CD4-positive, alpha-beta T cell treated with Interleukin-4 for 4 hours (primary cell): ENCODE results near the gene AFF3.

ENCODE experiments used
- DNase-seq: peaks from one replicate; pipeline ENCODE4 v3.0.0-alpha.2; 2020

Gene AFF3

DNA sequence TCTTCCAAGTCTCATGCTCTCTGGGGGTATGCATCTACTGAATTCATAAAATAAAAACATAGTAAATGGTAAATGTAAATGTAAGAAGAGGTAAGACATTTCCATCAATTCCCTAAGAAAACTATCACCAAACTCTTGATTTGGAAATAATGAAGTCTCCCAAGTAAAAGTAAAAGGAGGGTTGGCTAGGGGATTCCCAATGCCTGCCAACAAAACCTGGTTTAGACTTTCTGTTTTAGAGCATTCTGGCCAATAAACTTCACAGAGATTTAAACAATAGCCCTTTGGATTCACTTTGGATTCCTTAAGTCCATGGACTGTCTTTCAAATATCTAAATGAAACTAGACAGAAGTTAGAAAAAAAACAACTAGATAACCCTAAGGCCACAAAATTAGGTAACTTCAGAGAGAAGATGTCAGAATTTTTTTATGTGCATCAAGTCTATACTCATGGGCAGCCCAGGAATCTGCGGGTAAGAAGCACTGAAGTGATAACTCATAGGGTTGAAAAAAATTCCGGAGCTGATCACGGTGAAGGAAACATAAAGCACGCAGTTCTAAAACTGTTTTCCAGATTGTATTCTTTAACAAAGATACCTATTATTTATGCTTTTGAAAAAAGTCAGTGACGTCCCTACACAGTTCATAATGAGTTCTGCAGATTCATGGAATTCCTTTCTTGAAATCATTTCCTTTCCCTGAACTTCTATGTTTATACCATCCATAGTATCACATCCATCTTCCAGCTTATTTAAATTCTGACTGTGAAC, 263.6 kb downstream of the AFF3 start:
- no peak for DNase-seq

DNA sequence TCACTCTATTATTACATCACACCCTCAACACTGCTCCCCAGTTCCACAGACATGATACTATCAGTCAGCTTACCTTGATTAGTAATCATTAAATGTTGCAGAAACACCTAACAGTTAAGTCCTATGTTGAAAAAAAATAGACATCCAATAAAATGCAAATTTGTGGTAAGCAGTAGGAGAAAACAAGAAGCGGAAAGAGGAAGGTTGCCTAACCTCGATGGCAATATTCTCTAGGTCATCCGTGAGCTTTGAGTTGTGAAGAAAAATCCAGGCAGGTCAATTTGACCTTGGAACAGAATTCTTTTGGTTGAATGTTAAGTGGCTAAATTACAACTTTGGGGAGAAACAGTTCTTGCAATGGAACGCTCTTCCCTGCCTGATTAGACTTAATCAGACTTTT, 264.4 kb downstream of the AFF3 start:
- no peak for DNase-seq

DNA sequence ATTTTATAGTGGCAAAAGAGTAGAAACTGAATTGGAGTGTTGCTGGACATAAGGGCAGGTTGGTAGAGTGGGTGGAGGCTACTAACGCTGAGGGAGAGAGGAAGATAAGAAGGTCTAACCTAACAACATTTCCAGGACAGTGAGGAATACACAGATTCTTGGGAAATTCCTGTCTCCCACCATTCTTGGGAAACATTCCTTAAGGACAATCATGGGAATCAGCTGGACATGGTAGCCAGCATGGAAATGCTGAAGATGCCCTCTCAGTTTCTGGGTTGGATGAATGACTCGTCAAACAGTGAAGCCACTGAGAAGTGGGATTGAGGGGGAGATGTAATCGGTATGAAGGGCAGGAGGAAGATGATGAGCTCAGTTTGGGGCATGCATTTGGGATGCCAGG, 265.4 kb downstream of the AFF3 start:
- DNase-seq = no peak

DNA sequence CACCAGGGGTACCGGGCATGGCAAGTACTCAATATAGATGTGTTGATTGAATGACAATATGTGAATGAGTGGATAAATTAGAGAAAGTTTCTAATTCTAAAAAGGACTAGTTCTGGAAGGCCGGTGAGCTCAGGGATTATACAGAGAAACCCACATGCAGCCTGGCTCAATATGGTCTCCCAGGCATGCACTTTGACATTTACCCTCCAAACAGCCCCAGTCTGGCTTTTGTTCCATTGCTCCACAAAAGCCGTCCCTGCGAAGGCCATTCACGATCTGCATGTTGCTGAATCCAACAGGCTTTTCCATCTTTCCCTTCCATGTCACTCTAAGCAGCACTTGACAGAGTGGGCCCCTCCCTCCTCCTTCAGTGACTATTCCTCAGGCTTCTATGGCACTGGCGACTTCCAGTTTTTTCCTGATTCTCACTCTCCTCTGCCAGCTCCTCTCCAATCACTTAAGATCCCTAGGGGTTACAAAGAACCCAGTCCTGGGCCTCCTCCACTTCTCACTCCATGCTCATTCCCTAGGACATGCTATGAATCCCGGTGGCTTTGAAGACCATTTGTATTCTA, 266.7 kb downstream of the AFF3 start:
- no peak for DNase-seq

DNA sequence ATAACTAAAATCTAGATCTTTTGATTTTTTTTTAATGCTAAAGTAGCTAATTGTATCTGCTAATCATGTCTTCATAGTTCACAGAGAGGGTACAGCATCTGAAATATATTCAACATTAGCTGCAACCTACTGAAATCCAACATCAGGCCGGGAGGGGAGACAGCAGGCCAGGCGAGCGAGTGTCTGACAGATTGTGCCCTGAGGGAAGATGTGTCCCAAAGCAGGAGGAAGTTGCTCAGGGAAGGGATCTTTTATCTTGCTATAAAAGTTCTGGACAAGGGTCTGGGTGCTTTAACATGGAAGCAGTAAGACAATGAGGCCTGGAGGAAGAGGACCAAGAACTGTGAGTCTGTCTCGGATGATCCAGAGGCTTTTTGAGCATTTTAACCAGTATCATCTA, 274.1 kb downstream of the AFF3 start:
- DNase-seq = no peak

DNA sequence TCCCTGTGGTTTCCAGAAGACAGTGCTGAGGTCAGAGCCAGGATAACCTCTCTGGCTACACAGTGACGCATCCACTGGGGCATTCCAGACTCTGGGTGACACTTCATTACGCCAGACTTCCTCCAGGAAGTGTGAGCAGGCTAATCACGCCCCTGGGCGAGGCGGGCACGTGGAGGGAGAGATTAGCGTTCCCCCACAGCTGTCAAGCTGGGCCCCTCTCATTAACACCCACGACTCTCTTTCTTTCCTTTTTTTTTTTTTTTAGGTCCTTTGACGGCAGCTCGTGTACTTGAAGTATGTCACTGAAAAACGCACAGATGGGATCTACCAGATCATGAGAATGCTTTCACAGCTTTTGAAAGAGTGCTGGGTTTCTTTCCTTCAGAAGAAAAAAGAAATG, 274.6 kb downstream of the AFF3 start:
- no peak for DNase-seq

DNA sequence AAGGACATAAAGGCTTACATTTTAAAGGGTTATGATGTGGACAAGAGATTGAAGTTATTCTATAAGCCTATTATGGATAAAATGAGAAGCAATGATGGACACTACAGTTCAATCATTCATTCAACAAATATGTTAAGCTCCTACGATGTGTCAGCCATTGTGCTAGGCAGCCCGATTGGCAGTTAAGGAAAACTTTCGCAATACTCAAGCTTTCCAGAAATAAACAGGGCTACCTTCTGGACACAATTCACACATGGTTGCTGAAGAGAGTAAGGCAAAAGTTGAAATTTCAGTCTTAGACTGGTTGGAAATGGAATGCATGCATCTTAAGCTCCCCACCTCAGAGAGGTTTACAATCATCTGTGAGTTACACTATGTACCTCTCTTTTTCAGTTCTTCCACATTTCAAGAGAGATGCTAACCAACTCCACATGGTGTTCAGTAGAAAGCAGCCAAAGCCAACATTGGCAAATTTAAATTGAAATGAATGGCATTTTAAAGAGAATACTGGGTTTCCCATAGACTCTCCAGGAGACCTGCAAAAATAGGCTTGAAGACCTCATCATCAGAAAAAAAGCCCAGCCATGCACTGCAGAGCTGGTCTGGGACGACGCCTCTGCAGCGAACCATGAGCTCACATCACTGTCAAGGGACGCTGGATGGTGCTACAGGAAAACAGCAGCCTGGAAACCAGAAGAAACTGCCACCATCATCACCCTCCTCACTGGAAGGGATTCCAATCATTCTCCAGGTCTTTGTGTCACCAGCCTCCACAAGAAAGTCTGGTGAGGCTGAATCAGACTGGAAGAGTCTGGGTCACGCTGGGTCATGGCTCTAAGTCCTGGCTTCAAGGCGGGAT, 276.3 kb downstream of the AFF3 start:
- DNase-seq = no peak

DNA sequence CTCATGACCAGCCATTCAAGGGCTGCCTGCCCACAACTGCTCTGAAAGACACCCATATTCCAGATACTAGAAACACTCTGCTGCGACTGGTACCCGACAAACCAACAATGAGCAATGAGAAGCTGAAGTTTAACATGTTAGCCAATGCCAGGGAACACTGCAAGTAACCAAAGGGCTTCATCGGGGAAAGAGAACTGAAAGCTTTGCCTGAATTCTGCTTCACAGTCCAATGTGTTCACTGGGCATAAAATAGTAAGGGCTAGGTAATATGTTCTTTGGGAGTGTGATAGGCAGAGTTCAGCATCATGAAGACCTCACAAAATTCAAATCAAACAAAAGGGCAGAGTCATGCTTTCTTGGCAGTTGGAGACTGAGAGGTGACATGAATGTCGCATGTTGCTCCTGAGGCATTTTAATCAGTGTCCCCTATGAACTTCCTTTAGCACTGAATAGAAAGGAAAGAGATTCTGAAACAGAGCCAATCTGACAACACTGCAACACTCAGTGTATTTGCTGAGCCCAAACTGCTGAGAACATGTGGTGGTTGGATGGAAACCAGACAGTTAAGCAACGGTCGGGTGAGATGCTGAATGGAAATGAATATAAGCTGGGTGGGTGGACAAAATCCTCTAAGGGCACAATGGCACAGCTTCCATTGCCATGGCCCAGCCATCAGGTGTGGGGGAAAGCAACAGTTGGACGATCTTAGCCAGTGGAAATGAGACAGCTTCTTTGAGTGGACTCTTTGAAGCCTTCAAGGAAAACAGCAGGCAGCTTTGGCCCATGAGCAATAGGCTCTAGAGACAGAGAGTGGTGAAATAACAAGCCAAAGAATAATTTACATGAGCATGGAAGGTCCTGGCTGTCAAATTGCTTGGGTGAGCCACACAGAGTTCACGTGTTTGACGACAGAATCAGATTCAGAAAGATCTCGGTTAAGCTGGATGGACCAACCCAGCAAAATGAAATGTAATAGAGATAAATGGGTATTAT, 277.5 kb downstream of the AFF3 start:
- DNase-seq = no peak

DNA sequence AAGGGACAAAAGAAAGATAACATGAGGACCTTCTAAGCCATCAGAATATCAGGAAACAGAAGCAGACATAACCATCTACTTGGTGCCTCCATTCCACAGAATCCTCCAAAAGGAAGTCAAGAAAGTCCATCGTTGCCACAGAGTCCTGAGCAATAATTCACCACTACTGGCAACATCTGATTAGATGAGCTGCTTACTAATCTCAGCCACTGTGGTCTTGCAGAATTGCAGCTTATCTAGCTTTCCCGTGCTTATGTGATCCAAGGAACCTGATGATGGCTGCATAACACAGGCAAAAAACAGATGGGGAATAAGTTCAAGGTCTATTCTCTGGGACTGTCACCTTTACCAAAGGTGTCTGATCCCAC, 278.5 kb downstream of the AFF3 start:
- no peak for DNase-seq

DNA sequence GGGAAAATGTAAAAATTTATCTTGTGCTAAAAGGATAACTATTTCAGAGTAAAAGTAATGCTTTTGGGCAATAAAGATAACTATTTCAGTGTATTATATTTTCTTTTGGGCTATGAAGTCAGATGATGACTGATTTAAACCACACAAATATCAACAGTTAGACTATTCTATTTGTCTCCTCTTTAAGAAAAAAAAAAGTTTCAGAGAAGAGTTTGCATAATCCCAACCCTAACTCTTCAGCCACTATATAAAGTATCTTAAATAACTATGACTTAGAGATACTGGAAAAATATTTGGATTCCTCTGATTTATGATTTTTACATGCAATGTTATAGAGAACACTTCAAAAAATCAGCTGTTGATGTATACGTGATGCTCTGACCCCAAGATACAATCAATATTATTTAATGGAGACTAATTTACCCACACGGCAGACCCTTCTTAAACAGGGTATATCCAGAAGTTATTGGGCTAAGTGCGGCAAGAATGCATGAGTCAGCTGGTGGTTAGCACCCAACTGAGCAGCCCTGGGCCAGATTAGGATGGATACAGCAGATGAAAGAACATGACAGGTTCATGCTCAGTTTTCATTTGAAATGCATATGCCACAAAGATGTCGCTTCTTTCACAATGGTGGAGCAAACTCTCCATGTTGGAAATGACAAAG, 279.0 kb downstream of the AFF3 start:
- DNase-seq = no peak

DNA sequence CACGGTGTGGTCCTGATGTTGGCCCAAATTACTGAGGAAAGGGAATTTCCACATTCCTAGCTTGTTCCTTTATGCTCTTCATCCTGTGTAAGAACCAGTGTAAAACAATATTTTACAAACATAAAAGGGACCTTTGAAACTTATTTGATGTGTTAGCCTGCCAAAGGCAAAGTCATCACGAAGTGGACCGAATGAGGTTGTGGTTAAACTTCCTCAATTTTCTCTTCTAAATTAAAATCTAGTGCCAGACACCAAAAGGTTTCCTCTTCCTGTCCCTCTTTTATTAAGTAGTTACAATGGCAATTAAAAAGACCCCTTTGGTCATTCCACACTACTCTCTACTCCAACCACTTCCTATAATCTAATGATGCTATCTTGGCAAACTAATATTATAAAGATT, 279.8 kb downstream of the AFF3 start:
- DNase-seq = no peak

DNA sequence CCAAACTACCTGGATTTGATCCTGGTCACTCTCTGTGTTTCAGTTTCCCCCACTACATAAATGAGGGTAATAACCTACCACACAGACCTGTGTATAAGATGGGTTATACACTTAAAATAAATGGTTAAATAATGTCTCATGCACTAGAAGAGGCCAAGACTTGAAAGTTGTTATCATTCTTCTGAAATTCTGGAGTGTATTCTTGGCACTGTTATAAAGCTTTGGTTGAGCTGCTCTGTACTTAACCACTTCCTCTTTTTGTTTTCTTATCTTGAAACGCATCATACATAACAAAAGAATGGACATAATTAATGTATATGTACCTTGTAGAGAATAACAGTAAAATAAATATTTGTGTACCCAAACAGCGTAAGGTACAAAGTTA, 281.0 kb downstream of the AFF3 start:
- DNase-seq = no peak

DNA sequence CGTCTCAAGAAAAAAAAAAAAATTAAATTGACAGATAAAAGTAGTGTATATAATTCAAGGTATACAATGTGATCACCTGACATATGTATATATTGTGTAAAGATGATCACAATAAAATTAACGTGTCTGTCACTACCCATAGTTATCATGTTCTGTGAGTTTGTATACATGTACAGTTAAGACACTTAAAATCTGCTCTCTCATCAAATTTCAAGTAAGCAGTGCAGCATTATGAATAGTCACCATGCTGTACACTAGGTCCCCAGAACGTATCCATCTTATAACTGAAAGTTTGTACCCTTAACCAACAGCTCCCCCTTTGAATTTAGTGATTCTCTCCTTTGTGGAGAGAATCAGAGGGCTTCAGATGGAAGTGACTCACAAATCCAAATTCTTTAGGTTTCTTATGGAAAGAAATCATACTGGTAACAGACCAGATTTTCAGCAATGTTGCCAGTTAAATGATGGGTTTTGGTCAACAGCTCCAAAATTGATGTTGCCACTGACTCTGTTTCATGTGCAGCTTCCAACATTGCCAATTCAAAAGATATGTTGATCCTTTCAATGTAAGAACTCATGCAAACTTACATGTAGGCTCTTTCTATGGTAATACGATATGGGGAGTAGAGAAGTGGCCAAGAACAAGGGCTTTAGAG, 281.5 kb downstream of the AFF3 start:
- no peak for DNase-seq

DNA sequence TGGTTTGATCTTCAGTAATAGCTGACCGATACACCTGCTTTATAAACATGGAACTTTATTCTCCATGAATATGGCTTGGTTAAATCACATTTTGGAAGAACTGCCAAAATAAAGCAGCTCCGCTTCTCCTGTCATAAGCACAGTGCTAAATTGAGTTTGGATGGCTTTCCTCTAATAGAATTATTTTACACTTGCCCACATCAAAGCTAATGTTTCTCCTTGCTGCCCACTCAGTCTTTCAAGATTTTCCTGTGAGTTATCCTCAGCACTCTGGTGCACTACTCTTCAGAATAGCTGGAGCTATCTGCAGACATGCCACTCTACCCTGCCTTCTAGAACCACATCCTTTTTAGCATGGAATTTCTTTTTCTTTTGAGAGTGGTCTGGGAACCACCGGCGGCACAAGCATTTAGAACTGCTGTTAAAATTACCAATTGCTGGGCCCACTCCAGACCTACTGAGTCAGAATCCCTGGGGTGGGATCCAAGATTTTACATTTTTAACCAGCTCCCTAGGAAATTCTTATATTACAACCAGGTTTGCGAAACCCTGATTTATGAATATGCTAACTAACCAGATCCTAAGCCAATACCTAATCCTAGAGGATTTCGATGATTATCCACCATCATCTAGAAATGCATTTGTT, 283.3 kb downstream of the AFF3 start:
- DNase-seq = no peak

DNA sequence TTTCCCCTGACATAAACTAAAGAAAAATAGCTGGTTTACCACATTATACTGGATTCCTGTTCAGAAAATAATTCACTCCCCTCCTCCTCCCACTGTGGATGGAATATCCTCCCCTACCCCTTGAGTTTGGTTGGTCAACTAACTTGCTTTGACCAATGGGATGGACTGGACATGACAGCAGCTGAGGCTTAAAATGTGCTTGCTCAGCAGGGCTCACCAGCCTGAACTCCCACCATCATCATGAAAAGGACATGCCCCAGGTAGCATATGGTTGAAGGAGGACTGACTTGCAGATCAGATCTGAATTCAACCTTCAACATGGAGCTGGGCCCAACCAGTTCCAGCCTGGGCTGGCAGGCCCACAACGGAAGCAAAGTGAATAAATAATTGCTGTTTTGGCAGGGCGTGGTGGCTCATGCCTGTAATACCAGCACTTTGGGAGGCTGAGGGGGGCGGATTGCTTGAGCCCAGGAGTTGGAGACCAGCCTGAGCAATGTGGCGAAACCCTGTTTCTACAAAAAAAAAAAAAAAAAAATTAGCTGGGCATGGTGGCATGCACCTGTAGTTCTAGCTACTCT, 284.4 kb downstream of the AFF3 start:
- DNase-seq = no peak

DNA sequence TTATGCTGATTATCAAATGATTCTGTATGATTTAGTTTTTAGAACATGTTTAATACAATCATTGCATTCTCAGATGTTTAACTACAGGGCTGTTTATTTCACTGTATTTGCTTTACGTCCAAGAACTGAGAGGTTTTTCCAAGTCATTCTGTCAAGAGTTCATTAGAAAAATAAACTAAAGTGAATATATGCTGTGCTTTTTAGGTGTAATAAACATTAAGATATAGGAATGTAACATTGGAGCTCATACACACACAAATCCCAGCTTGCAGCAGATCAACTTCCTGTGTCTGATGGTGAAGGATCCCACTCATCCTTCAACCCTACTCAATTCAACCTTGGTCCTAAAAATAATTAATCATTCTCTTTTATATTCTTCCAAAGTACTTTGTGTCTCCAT, 285.0 kb downstream of the AFF3 start:
- DNase-seq = no peak

DNA sequence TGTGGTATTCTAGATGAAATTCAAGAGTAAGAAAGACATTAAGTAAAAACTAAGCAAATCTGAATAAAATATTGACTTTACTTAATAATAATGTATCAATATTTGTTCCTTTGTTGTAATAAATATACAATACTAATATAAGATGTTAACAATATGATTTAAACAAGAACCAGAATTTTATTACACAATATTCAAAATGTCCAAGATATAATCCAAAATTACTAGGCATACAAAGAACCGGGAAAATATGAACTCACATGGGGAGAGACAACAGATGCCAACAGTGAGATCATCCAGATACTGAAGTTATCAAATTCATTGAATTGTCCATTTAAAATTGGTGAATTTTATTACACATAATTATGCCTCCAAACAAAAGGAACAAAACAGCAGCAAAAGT, 286.3 kb downstream of the AFF3 start:
- no peak for DNase-seq

DNA sequence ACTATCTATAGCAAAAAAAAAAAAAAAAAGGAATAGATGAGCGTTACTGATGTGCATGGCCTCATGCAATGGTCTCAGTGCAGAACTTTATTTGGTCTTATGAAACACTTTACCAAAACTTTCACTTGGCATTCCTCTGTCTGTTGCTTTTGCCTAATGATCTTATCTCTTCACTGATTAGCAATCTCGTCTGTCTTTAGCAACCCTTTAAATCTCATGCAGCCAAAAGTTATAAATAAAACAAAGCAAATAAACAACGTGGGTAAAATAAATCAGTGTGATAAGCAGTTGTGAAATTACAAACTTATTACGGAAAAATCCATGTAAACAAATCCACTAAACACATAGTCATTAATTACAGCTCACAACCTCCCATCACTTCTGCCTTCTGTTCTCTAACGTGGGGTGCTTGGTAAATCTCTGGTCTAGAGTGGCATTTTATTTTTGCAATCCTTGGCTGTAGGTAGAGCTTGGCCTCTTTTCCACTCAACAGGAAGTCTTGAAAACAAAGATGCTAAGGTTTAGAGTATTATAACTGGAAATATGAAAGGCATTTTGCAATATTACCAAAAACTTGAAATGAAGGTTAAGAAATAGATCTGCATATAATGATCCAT, 288.0 kb downstream of the AFF3 start:
- no peak for DNase-seq

DNA sequence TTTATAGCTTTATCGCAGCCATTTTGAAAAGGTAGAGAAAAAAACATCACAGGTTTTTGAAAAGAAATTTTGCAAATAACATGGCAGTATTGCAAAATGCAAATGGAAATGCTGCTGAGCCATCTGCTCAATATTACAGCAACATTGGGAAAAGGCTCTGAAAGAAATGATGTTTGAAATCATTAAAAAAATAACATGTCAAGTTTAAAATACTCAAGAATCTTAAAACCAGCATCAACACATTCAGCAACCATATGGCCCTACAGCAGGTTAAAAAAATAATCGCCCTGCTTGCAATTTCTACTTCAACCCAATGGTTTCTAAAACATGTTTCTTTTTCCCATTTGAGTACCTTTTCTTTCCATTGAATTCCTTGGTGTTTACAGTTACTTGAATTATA, 289.4 kb downstream of the AFF3 start:
- DNase-seq = no peak

DNA sequence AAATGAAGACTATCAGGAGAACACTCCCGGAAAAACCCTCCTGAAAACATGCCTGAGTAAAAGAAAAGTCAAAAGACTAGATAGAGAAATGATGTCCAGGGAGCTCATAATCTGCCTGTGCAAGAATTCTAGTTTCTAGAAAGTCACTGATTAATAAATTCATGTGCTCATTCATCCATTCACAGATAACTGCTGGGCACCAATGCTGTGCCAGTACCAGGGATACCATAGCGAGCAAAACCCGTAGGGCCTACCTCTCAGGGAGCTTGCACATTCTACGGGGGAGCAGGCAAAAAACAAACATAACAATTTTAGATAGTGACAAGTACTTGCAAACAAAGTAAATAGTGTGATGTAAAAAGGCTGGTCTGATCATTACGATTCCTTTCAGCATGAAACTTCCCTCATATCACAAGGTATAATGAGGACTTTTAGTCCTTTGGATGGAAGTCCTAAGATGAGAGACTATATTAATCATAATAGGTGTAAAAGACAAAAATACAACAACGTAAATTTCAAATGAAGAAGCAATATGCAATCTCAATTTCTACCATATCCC, 289.9 kb downstream of the AFF3 start:
- DNase-seq = no peak
